HG03045 (cell line): ENCODE data around the gene COX15.
A peak's percentile ranks its signal among the peaks of the same experiment; 100 is the strongest.
"Not testable (repeated sequence)": the region's sequence is repeated elsewhere in the genome, so short reads cannot be mapped to it uniquely, and the experiment has no call there.

Experiments
- ATAC-seq: cut with Tn5 transposase; IDR thresholded peaks from one replicate; pipeline ENCODE4 v1.9.1; 2021; ENCODE audit warnings: mild to moderate bottlenecking, moderate library complexity; ENCODE audit not compliant: unreplicated experiment

The COX15 gene

GRCh38 chr10:99742254-99742653, 10.3 kb upstream of the COX15 start:
- ATAC-seq, result no peak

- ATAC-seq, result no peak
These were observed 9.1 kb upstream of the COX15 start for GRCh38 chr10:99740933-99741559.

DNA sequence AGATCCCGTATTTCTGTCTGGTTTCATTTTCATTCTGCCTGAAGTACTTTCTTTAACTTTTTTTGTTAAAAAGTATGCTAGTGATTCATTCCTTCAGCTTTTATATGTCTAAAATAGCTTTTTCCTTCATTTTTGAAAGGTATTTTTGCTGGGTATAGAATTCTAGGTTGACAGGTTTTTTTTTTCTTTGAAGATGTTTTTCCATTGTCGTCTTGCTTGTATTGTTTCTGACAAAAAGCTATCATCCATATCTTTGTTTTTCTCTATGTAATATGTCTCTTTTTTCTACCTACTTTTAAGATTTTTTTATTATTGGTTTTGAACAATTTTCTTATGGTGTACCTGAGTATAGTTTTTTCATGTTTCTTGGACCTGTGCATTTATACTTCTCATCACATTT, 8.3 kb upstream of the COX15 start:
- no peak for ATAC-seq

- not testable (repeated sequence) for ATAC-seq
These were observed 2.2 kb upstream of the COX15 start for GRCh38 chr10:99734111-99734510.

- ATAC-seq, result no peak
These were observed 1.4 kb upstream of the COX15 start for GRCh38 chr10:99733366-99733765.

- ATAC-seq, result peak; percentile 42
These were observed 458 bp downstream of the COX15 start for GRCh38 chr10:99731306-99732032.

DNA sequence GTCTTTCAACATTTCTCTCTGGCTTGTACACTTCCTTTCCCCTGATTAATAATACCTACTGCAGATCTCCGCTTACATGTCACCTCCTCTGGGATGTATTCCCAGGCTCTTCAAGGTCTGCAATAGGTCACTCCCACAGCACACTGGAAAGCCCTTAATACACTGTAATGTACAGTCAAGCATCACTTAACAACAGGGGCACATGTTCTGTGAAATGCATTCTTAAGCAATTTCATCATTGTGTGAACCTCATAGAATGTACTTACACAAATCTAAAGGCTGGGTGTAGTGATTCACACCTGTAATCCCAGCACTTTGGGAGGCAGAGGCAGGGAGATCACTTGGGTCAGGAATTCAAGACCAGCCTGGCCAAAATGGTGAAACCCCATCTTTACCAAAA, 1.9 kb downstream of the COX15 start:
- no peak for ATAC-seq

- ATAC-seq, result no peak
These were observed 11.5 kb downstream of the COX15 start for GRCh38 chr10:99720387-99720786.

DNA sequence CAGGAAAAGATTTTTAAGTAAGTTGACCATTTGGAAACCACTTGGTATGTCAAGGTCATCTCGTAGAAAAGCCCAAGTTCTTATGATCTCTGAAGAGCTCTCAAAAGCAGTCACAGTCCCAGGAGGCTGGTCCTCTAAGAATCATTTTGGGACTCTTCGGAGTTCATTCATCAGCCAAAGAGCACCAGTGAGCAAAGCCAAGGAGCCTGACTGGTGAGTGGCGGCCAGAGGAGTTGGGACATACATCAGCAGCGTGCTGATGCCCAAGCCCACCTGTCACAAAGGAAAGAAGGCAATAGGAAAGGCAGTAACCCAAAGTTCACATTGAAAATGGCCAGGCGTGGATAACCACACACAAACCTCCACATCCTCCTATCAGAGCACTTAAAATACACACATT, 17.5 kb downstream of the COX15 start:
- ATAC-seq, result no peak

GRCh38 chr10:99711129-99711719, 20.7 kb downstream of the COX15 start:
- no peak for ATAC-seq

GRCh38 chr10:99709480-99710229, 22.3 kb downstream of the COX15 start:
- ATAC-seq, result peak; percentile 69

DNA sequence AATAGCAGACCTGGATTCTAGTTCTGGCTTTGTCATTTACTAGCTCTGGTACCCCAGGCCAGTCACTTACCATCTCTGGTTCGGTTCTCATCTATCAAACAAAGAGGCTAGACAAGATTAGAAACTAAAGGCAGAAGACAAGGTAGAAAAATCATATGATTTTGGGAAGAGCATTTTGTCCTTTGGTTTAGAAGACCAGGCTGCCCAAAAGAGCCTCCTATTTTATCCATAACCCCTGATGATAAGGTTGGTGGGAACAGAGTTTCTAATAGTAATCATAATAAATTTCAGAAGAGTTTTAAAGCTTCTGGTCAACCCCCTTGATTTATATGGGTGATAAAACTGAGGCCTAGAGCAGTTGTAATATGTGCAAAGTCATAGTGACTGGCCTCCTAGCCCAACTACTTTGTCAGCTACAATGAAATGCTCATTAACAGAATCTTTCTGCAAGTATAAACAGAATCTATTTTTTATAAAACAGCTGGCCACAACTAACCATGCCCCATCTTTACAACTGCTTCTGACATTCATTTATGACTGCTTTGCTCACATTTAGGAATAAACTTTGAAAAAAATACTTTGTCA, 23.4 kb downstream of the COX15 start:
- no peak for ATAC-seq

GRCh38 chr10:99700649-99701048, 31.3 kb downstream of the COX15 start:
- no peak for ATAC-seq

GRCh38 chr10:99698504-99699080, 33.3 kb downstream of the COX15 start:
- no peak for ATAC-seq

DNA sequence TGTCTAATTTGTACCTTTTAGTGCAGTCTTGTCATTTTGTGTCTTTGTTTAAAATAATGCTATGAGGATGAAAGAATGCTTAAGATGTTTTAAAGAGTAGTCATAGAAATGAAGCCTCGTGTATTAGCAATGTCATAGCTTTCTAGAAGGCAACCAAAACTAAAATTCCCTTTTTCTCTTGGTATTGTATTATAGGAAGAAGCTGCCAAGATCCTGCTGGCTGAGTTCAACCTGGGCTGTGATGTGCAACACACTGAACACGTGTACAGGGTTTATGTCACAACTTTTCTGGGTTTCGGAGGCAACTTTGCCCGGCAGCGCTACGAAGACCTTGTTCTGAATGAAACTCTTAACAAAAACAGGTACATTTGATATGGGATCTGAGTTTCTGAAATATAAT, 36.2 kb downstream of the COX15 start:
- no peak for ATAC-seq

GRCh38 chr10:99693933-99694583, 37.9 kb downstream of the COX15 start:
- ATAC-seq, result no peak

DNA sequence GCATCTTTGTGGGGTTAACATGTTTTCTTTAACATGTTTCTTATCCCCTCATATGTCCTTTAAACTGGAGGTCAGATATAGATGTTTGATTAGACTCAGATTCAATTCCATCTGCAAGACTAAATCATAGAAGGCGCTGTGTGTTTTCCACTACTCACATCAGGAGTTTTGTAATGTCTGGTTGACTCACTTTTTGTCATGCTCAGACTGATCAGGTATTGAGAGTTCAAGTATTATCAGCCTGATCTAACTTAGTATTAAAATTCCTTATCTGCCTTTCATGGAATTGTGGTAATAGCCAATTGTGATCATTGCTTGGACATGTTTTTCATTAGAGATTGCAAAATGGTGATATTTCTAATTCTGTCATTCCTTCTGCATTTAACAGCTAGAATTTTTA, 42.5 kb downstream of the COX15 start:
- no peak for ATAC-seq

DNA sequence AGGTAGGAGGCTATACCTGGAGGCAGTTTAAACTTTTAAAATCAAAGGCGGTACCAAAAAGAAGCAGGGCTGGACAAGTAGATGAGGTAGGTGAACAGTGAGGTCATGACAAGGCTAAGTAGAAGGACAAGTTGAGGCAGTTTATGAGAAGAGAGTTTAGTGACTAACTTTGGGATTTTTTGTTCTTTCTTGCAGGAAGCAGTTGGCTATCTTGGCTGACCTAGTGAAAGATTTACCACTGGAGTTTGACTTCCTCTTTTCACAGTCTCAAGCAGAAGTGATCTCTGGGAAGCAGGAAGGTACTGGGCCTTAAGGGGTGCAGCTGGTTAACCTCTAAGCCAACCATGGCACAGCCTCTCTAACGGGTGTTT, 46.3 kb downstream of the COX15 start:
- ATAC-seq, result peak; percentile 73

DNA sequence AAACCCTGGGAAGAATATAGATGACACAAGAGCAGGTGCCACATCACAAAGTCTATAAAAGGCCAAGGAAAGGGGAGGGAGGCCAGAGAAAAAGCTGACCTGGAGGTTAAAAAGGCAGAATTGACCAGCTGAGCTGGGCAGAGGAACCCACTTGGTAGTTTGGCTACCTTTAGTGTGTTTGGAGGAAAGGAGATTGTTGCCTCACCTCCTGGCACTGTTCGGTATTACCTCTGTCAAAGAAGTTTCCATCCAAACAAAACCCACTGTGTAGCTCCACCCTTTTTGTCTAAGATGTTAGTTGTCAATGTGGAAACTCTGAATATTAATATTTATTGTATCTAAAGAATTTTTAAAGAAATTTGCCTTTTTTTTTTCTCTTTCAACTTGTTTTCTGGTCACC, 49.2 kb downstream of the COX15 start:
- ATAC-seq, result no peak
